Trophoblast cell (in vitro differentiated cells and primary cell): ENCODE results near the gene ZBTB25.

Experiments
- DNase-seq, 2 donors: peaks; one replicate each; pipeline ENCODE4 v3.0.0-alpha.2; 2016
- H2AFZ ChIP-seq: 2 replicates; pipeline ENCODE4 v1.6.1; 2013; ENCODE audit warnings: low read length, moderate library complexity, mild to moderate bottlenecking; ENCODE audit not compliant: insufficient read depth, poor library complexity
- H2AK5ac ChIP-seq: 2 replicates; pipeline ENCODE4 v1.6.1; 2013; ENCODE audit warnings: mild to moderate bottlenecking, low read length
- H2BK120ac ChIP-seq: 2 replicates; pipeline ENCODE4 v1.6.1; 2013; ENCODE audit warnings: low read length, mild to moderate bottlenecking, moderate library complexity; ENCODE audit not compliant: insufficient read depth, poor library complexity
- H2BK12ac ChIP-seq: 2 replicates; pipeline ENCODE4 v1.6.1; 2013; ENCODE audit warnings: mild to moderate bottlenecking, low read length, moderate library complexity
- H2BK5ac ChIP-seq: 2 replicates; pipeline ENCODE4 v1.6.1; 2013; ENCODE audit warnings: low read length, low read depth, moderate library complexity, mild to moderate bottlenecking; ENCODE audit not compliant: poor library complexity
- H3K14ac ChIP-seq: 2 replicates; pipeline ENCODE4 v1.6.1; 2013; ENCODE audit warnings: mild to moderate bottlenecking, low read length
- H3K18ac ChIP-seq: 2 replicates; pipeline ENCODE4 v1.6.1; 2013; ENCODE audit warnings: mild to moderate bottlenecking, low read length
- H3K23ac ChIP-seq: 2 replicates; pipeline ENCODE4 v1.6.1; 2013; ENCODE audit warnings: low read length
- H3K27ac ChIP-seq: 2 replicates; pipeline ENCODE4 v1.5.1; 2013; ENCODE audit warnings: low read depth, mild to moderate bottlenecking, inconsistent platforms, low read length, moderate library complexity
- H3K27me3 ChIP-seq: 2 replicates; pipeline ENCODE4 v1.6.1; 2013; ENCODE audit warnings: inconsistent platforms, mild to moderate bottlenecking, low read length, moderate library complexity; ENCODE audit not compliant: insufficient read depth
- H3K36me3 ChIP-seq, 2 experiments: 1 replicate in 1 of 2; 2 replicates in 1 of 2; pipeline ENCODE4 v1.6.1; 2013; ENCODE audit warnings: low read length in 2 of 2, mild to moderate bottlenecking in 2 of 2, moderate library complexity in 1 of 2; ENCODE audit not compliant: insufficient read depth in 2 of 2, control insufficient read depth in 1 of 2
- H3K4ac ChIP-seq: 2 replicates; pipeline ENCODE4 v1.6.1; 2013; ENCODE audit warnings: low read depth, mild to moderate bottlenecking, low read length, moderate library complexity
- H3K4me1 ChIP-seq, 2 experiments: 1 replicate in 1 of 2; 2 replicates in 1 of 2; pipeline ENCODE4 v1.6.1; 2013; ENCODE audit warnings: low read length in 2 of 2, mild to moderate bottlenecking in 2 of 2, moderate library complexity in 1 of 2; ENCODE audit not compliant: insufficient read depth in 2 of 2, control insufficient read depth in 1 of 2
- H3K4me2 ChIP-seq: 2 replicates; pipeline ENCODE4 v1.6.1; 2013; ENCODE audit warnings: inconsistent platforms, mild to moderate bottlenecking, low read length, moderate library complexity
- H3K4me3 ChIP-seq: 2 replicates; pipeline ENCODE4 v1.5.1; 2013; ENCODE audit warnings: mild to moderate bottlenecking, low read depth, low read length, inconsistent platforms
- H3K79me1 ChIP-seq: one replicate; pipeline ENCODE4 v1.6.1; 2013; ENCODE audit warnings: low read length
- H3K79me2 ChIP-seq: 2 replicates; pipeline ENCODE4 v1.6.1; 2013; ENCODE audit warnings: low read length, mild to moderate bottlenecking; ENCODE audit not compliant: control insufficient read depth, insufficient read depth, poor library complexity
- H3K9ac ChIP-seq: 2 replicates; pipeline ENCODE4 v1.6.1; 2013; ENCODE audit warnings: mild to moderate bottlenecking, low read length
- H3K9me3 ChIP-seq: 2 replicates; pipeline ENCODE4 v1.6.1; 2013; ENCODE audit warnings: low read depth, mild to moderate bottlenecking, control low read depth, inconsistent platforms, low read length; ENCODE audit not compliant: insufficient read depth
- H4K12ac ChIP-seq: 2 replicates; pipeline ENCODE4 v1.6.1; 2013; ENCODE audit warnings: low read depth, mild to moderate bottlenecking, low read length, moderate library complexity
- H4K8ac ChIP-seq: 2 replicates; pipeline ENCODE4 v1.6.1; 2013; ENCODE audit warnings: low read depth, mild to moderate bottlenecking, low read length, moderate library complexity
- H4K91ac ChIP-seq: one replicate; pipeline ENCODE4 v1.6.1; 2013; ENCODE audit warnings: low read depth, mild to moderate bottlenecking, low read length, moderate library complexity
- WGBS: extraction: QIAGEN DNeasy Blood & Tissue Kit; methylation state at CpG from one replicate; pipeline ENCODE4 v1.1.7; 2013; ENCODE audit warnings: missing lambda C conversion rate; ENCODE audit not compliant: insufficient read length, insufficient coverage; ENCODE audit errors: extremely low coverage; 5-methylcytosine and 5-hydroxymethylcytosine counted together

Gene ZBTB25

DNA sequence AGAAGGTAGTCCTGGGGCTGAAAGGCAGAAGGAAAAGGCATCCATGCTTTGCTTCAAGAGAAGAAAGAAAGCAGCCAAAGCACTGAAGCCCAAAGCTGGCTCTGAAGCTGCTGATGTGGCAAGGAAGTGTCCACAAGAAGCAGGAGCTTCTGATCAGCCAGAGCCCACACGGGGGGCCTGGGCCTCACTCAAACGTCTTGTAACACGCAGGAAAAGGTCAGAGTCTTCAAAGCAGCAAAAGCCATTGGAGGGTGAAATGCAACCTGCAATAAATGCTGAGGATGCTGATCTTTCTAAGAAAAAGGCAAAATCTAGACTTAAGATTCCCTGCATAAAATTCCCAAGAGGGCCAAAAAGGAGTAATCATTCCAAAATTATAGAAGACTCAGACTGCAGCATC is 35.2 kb downstream of the ZBTB25 start:
- no peak overlapping the region for H4K12ac ChIP-seq
- no peak overlapping the region for H3K23ac ChIP-seq
- H3K79me2 ChIP-seq = no peaks in the 10 kb centered on the region
- no peak overlapping the region for H2AK5ac ChIP-seq
- no peak overlapping the region for H4K8ac ChIP-seq
- H3K9me3 ChIP-seq = no peaks in the 10 kb centered on the region
- WGBS = no CpG with 5 or more reads among the region's 3 CpGs
- H3K18ac ChIP-seq = no peak overlapping the region
- peaks cover 5% of the 10 kb centered on the region for H3K79me1 ChIP-seq
- no peak overlapping the region for H3K4me3 ChIP-seq
- peaks cover 0 to 3% of the 10 kb centered on the region in 2 experiments for H3K4me1 ChIP-seq
- H3K14ac ChIP-seq = no peak overlapping the region
- no peak overlapping the region for H3K4me2 ChIP-seq
- no peak overlapping the region for H3K9ac ChIP-seq
- H2BK12ac ChIP-seq = no peak overlapping the region
- no peak overlapping the region for H3K4ac ChIP-seq
- H4K91ac ChIP-seq = no peak overlapping the region
- no peak for DNase-seq
- peaks cover 0 to 2% of the 10 kb centered on the region in 2 experiments for H3K36me3 ChIP-seq
- no peak overlapping the region for H2AFZ ChIP-seq
- no peaks in the 10 kb centered on the region for H3K27me3 ChIP-seq
- H2BK5ac ChIP-seq = no peak overlapping the region
- no peak overlapping the region for H3K27ac ChIP-seq
- H2BK120ac ChIP-seq = no peak overlapping the region

DNA sequence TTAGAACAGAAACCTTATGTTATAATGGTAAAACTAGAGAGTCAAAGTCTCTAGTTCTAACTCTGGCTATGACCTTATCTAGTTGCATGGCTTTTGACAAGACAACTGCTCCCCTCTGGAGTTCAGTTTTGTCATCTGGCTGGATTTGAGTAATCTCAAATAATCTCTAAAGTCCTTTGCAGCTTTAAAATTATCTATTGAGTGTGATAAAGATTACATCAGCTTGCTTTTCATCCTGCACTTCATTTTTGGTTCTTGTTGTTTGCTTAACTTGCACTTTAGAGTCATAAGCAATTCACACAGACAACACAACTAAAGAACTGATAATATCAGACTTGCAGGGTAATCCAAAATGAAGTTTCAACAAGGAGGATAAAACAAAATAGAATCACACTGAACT is 36.1 kb downstream of the ZBTB25 start:
- no peak for DNase-seq
- H4K8ac ChIP-seq = no peak overlapping the region
- no peak overlapping the region for H4K91ac ChIP-seq
- H2BK120ac ChIP-seq = no peak overlapping the region
- H3K18ac ChIP-seq = no peak overlapping the region
- H3K4me1 ChIP-seq = peaks cover 0 to 3% of the 10 kb centered on the region in 2 experiments
- no peak overlapping the region for H3K27ac ChIP-seq
- no peak overlapping the region for H3K14ac ChIP-seq
- H3K79me2 ChIP-seq = no peaks in the 10 kb centered on the region
- peaks cover 5% of the 10 kb centered on the region for H3K79me1 ChIP-seq
- H4K12ac ChIP-seq = no peak overlapping the region
- no peak overlapping the region for H2AK5ac ChIP-seq
- H3K4me3 ChIP-seq = no peak overlapping the region
- no peak overlapping the region for H2BK5ac ChIP-seq
- no peaks in the 10 kb centered on the region for H3K27me3 ChIP-seq
- no peak overlapping the region for H3K4ac ChIP-seq
- H2BK12ac ChIP-seq = no peak overlapping the region
- H3K23ac ChIP-seq = no peak overlapping the region
- peaks cover 0 to 2% of the 10 kb centered on the region in 2 experiments for H3K36me3 ChIP-seq
- H3K9me3 ChIP-seq = no peaks in the 10 kb centered on the region
- H3K9ac ChIP-seq = no peak overlapping the region
- H2AFZ ChIP-seq = no peak overlapping the region
- no peak overlapping the region for H3K4me2 ChIP-seq

DNA sequence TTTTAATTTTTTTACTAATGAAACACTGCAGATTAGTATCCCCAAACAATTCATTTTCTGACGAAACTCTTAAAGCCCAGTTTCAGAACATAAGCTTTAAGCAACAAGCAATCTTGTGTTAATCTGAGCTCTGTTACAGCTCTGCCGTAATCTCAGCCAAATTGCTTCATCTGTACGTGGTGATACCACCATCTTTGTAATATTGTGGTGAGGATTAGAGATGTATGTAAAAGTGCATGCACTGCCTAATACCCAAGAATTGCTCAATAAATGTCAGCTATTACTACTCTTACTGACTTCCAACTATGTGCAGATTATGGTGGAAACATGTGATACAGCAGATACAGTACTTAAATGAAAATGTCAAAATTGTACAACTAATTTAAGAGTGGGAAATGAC is 36.5 kb downstream of the ZBTB25 start:
- Histone ChIP-seq H2AK5ac (no peak overlapping the region), H3K4me2 (no peak overlapping the region), H3K27ac (no peak overlapping the region), H3K18ac (no peak overlapping the region), H2BK120ac (no peak overlapping the region), H3K27me3 (no peaks in the 10 kb centered on the region), H2BK12ac (no peak overlapping the region), H3K4me1 (peaks cover 0 to 3% of the 10 kb centered on the region in 2 experiments), H4K8ac (no peak overlapping the region), H3K23ac (no peak overlapping the region), H2BK5ac (no peak overlapping the region), H2AFZ (no peak overlapping the region), H3K4me3 (no peak overlapping the region), H3K79me2 (no peaks in the 10 kb centered on the region), H3K4ac (no peak overlapping the region), H3K79me1 (peaks cover 5% of the 10 kb centered on the region), H3K9ac (no peak overlapping the region), H3K9me3 (no peaks in the 10 kb centered on the region), H3K14ac (no peak overlapping the region), H4K12ac (no peak overlapping the region), H4K91ac (no peak overlapping the region), H3K36me3 (peaks cover 0 to 2% of the 10 kb centered on the region in 2 experiments)
- WGBS = no CpG with 5 or more reads among the region's 3 CpGs
- peak; percentile 35 to 82 for DNase-seq

DNA sequence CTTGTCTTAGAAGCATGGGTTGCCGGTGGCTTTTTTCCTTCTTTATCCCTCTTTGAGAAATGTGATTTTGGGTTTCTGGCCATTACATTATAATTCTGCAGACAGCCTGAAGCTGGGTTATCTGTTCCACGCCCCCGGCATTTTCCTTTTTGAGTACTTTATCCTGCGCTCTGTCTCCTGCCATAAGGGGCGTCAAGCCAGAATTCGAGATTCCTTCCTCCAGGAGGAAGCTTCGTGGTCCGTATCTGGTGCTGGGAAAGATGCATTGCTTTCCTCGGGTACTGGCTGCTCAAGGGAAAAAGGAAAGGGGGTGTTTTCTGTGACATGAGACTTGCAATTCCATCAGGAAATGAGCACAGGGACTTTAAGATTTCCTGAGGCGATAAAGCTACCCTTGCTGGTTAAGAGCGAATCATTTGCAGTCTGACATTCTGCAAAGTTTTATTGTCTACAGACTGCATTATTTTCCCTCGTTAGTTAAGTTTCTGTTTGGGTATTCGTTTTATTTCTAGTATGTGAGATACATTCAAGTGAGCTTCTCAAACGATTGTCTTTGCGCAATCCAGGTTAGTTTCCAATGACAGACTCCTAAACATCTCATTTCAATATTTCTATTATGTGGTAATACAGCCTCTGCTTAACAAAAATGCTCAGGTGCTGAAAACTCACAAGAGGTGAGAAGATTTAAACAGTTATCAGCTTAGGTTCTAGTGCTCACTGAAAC is 37.6 kb downstream of the ZBTB25 start:
- Histone ChIP-seq H3K4ac (peak overlapping the region; percentile 73), H4K8ac (peak overlapping the region; percentile 84), H3K27ac (peak overlapping the region; percentile 37), H3K9me3 (no peaks in the 10 kb centered on the region), H3K23ac (no peak overlapping the region), H3K14ac (peak overlapping the region; percentile 86), H3K4me1 (peaks cover 0 to 3% of the 10 kb centered on the region in 2 experiments), H3K36me3 (peaks cover 0 to 2% of the 10 kb centered on the region in 2 experiments), H2BK120ac (no peak overlapping the region), H4K91ac (peak overlapping the region; percentile 61), H3K18ac (peak overlapping the region; percentile 84), H2AFZ (peak overlapping the region; percentile 92), H3K9ac (peak overlapping the region; percentile 71), H3K79me2 (no peaks in the 10 kb centered on the region), H3K4me3 (peak overlapping the region; percentile 83), H2BK5ac (peak overlapping the region; percentile 71), H3K79me1 (peaks cover 5% of the 10 kb centered on the region), H2AK5ac (no peak overlapping the region), H2BK12ac (no peak overlapping the region), H3K27me3 (no peaks in the 10 kb centered on the region), H3K4me2 (peak overlapping the region; percentile 97), H4K12ac (peak overlapping the region; percentile 59)
- DNase-seq = peak; percentile 52 to 84
- WGBS = no CpG with 5 or more reads among the region's 15 CpGs
